Activated CD8-positive, alpha-beta memory T cell treated with anti-CD3 and anti-CD28 coated beads for 4 hours (primary cell): ENCODE results near the gene AGAP3.

Experiments used
- DNase-seq, 2 donors: peaks; one replicate each; pipeline ENCODE4 v3.0.0-alpha.2; 2020; ENCODE audit warnings: low read depth in 2 of 2

AGAP3 gene

GRCh38 chr7:151057989-151058780 is 28.1 kb upstream of the AGAP3 start:
- DNase-seq: peak; percentile 93 to 95

GRCh38 chr7:151058781-151059366 is 27.4 kb upstream of the AGAP3 start:
- DNase-seq: no peak

- DNase-seq: peak; percentile 39 to 58
These were observed 26.7 kb upstream of the AGAP3 start, which contains the start of gene SLC4A2 for GRCh38 chr7:151059367-151060112. Gene SLC4A2, plus strand, starts transcription at chr7:151059589. Its CDS starts 2,399 bp downstream, at chr7:151061988.

- no peak for DNase-seq
These were observed 26.2 kb upstream of the AGAP3 start for GRCh38 chr7:151060113-151060415.

- DNase-seq: no peak
These were observed 25.7 kb upstream of the AGAP3 start for GRCh38 chr7:151060416-151061212.

- DNase-seq: no peak
These were observed 24.8 kb upstream of the AGAP3 start for GRCh38 chr7:151061213-151062110.

- DNase-seq: no peak
These were observed 24.2 kb upstream of the AGAP3 start for GRCh38 chr7:151062111-151062398.

GRCh38 chr7:151062399-151063211 is 23.7 kb upstream of the AGAP3 start:
- DNase-seq: no peak

- no peak for DNase-seq
These were observed 23.1 kb upstream of the AGAP3 start for GRCh38 chr7:151063212-151063561.

- no peak for DNase-seq
These were observed 21.8 kb upstream of the AGAP3 start for GRCh38 chr7:151064454-151064853.

- DNase-seq: no peak
These were observed 21.3 kb upstream of the AGAP3 start for GRCh38 chr7:151064993-151065392.

- no peak for DNase-seq
These were observed 20.8 kb upstream of the AGAP3 start for GRCh38 chr7:151065516-151065915.

GRCh38 chr7:151066273-151066974 is 19.9 kb upstream of the AGAP3 start:
- no peak for DNase-seq

GRCh38 chr7:151068069-151068773 is 18.1 kb upstream of the AGAP3 start:
- DNase-seq: no peak

GRCh38 chr7:151069841-151070573 is 16.3 kb upstream of the AGAP3 start:
- DNase-seq: no peak

- DNase-seq: no peak
These were observed 15.7 kb upstream of the AGAP3 start for GRCh38 chr7:151070574-151070960.

GRCh38 chr7:151071032-151071866 is 15.0 kb upstream of the AGAP3 start:
- no peak for DNase-seq

- no peak for DNase-seq
These were observed 12.3 kb upstream of the AGAP3 start for GRCh38 chr7:151073990-151074389.
